ENCODE results near the gene FOXF2.
A peak's percentile ranks its signal among the peaks of the same experiment; 100 is the strongest.

FOXF2 gene

GRCh38 chr6:1379017-1379787 lies 10.2 kb upstream of the FOXF2 start:
- DNase-seq, result no peak

GRCh38 chr6:1379788-1380147 lies 9.6 kb upstream of the FOXF2 start:
- no peak for DNase-seq

- no peak for DNase-seq
These were observed 8.6 kb upstream of the FOXF2 start for GRCh38 chr6:1380625-1381427.

GRCh38 chr6:1381481-1382330 lies 7.7 kb upstream of the FOXF2 start:
- peak; percentile 64 for DNase-seq

- DNase-seq, result no peak
These were observed 7.0 kb upstream of the FOXF2 start for GRCh38 chr6:1382331-1382882.

GRCh38 chr6:1382883-1383728 lies 6.3 kb upstream of the FOXF2 start:
- no peak for DNase-seq

- no peak for DNase-seq
These were observed 5.4 kb upstream of the FOXF2 start for GRCh38 chr6:1383729-1384548.

GRCh38 chr6:1384549-1385128 lies 4.7 kb upstream of the FOXF2 start:
- DNase-seq, result no peak

GRCh38 chr6:1385129-1386037 lies 4.0 kb upstream of the FOXF2 start:
- DNase-seq, result no peak

- no peak for DNase-seq
These were observed 3.2 kb upstream of the FOXF2 start for GRCh38 chr6:1386038-1386709.

GRCh38 chr6:1387538-1387875 lies 1.9 kb upstream of the FOXF2 start:
- DNase-seq, result no peak

- DNase-seq, result no peak
These were observed 1.3 kb upstream of the FOXF2 start for GRCh38 chr6:1387876-1388629.

- DNase-seq, result no peak
These were observed 577 bp upstream of the FOXF2 start for GRCh38 chr6:1388630-1389368.

GRCh38 chr6:1390133-1390945 lies 963 bp downstream of the FOXF2 start:
- DNase-seq, result no peak

GRCh38 chr6:1390946-1391799 lies 1.8 kb downstream of the FOXF2 start:
- no peak for DNase-seq

- DNase-seq, result no peak
These were observed 2.5 kb downstream of the FOXF2 start for GRCh38 chr6:1391800-1392309.
